CD4-positive, alpha-beta T cell treated with Interleukin-15 for 4 hours (primary cell): ENCODE data around the gene CGB8.
A peak's percentile ranks its signal among the peaks of the same experiment; 100 is the strongest.
"Not testable (repeated sequence)": the region's sequence is repeated elsewhere in the genome, so short reads cannot be mapped to it uniquely, and the experiment has no call there.

Experiments used
- DNase-seq: peaks from one replicate; pipeline ENCODE4 v3.0.0-alpha.2; 2020; ENCODE audit warnings: low spot score

The CGB8 gene

DNA sequence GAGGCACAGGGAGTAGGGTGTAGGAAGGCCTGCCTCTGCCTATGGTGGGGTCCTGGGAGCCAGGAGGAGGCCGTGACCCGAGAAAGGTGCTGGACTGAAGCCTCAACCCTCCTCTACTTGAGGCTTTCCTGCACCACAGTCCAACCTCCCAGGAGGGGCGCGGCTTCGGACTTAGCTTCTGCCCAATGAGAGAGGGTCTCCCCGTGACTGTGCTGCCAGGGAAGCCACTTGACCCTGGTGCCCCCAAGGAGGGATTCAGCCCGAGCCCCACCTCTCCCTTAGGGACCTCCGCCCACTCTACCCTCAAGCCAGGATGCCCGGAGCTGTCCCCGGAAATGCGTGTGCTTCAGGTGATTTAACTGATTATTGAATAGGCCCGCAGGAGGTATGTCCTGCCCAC lies at the start of gene CGB8:
Gene CGB8 (minus strand): TSS at position 101 of the 400 bp plus-strand sequence. CDS start 372 bp downstream, outside the sequence.
- not testable (repeated sequence) for DNase-seq

DNA sequence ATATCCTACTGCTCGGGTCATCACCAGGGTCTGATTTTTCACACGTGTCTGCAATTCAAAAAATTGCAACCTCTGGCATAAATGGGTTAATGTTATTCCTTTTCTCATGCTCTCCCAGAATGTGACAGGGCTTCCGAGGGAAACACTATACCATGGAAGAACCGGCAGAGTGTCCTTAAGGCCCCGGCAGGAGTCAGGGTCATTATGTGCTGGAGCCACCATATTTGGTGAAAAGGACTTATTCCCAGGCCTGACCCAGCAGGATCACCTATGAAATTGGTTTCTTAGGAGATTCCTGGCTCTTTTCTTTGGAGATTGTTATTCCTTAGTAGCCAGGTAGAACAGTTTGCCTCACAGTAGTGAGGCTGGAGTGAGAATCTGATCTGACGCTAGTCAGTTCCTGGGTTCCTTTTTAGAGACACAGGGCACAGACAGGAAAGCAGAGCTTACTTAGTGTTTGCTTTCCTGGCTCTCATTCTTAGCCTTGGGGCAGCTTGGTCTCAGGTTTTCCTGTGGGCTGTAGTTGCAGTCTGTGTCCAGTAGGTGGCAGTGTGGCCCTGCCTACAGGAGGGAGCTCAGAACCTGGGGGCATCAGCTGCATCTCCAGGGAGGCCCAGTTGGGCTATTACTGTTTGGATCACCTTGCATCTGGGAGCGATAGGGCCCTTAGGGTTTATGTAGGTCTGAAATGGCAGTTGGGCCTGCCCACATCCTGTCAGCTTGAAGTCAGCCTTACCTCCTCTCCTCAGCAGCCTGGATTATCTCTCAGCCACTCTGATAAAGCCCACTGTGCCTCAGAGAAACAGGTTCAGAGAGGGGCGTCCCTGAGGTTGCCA lies 48.8 kb upstream of the CGB8 start:
- DNase-seq: peak; percentile 81

DNA sequence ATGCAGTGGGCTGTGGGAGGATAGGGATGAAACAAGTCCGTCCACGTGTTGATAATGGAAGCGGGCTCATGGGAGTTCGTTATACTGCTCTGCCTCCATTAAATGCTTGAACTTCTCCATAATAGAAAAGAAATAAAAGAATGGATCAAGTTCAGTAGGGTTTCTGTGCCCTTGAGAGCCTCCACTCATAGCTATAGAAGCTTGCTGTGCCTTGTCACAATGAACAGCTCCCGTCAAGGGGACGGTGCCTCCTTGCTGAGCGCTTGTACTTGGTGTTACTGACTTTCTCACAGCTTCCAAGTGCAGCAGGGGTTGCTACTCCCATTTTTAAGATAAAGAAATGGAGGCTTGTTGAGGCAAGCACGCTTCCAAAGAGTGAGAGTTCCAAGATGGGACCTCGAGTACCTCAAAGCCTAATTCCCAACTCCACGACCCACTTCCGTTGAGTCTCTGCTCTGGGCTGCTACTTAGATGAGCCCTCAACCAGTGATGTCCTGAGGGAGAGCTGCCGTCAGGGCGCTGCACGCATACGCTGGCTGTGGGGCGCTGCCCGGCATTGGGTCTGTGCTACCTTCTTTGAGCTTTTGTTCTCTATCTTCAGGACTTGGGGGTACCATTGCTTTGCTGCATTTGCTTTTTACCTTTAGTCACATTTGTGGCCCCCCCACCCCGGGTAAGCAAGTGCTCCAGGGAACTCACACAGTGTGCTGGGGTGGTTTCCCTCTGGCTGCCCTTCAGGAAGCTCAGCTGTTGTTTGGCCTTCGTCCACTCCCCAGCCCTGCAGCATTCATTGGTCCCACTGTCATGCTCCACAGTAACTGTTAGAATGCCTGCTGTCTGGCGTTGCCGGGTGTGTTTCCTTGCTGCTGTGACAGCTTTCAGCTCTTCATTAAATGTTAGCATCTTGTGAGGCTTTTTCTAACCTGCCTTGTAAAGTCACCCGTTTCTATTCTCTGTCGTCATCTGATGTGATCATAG lies 45.9 kb upstream of the CGB8 start:
- DNase-seq: no peak

DNA sequence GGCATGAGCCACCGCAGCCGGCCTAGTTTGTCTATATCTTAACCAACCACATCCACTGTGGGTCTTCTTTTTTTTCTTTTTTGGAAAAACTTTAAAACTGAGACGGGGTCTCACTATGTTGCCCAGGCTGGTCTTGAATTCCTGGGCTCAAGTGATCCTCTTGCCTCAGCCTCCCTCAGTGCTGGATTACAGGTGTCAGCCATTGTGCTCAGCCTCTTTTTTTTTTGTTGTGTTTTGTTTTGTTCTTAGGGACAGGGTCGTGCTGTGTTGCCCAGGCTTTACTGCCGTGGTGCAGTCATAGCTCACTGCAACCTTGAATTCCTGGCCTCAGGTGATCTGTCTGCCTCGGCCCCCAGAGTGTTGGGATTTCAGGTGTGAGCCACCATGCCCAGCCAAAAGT lies 43.8 kb upstream of the CGB8 start:
- DNase-seq: no peak

DNA sequence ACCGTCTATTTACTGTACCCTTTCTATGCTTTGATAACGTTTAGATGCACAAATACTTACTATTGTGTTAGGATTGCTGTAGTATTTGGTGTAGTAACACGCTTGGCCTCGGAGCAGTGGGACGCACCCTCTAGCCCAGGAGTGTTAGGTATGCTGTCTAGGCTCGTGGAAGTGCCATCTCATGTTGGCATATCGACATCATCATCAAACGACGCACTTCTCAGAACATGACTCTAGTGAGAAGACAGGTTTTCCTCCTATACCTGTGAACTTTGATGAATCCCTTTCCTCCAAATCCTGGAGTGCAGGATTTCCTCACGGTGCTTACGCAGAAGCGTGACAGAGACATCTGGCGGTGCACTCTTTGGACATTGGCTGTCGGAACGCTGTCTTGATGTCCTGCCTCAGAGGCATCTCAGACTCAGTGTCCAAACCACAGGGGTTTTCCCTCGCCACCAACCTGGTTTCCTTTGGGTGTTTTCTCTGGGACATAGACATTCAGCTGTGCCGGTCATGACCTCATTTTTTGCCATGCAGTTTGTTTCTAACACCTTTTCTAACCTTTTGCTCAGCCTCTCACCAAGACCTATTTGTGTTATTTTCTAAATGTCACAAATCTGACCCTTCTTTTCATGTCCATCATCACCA lies 42.6 kb upstream of the CGB8 start:
- DNase-seq: no peak

DNA sequence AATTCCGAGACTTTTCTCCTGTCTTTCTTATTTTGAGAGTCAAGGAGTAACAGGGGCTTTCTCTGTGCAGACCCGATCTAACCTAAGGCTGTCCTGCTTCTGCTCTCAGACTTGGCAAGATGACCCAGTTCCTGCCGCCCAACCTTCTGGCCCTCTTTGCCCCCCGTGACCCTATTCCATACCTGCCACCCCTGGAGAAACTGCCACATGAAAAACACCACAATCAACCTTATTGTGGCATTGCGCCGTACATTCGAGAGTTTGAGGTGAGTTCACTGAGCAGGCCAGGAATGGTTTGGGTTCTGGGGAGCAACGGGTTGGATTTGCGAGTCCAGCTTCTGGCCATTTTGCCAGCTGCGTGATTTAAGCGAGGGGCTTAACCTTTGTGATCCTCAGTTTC lies 37.4 kb upstream of the CGB8 start:
- DNase-seq: no peak

DNA sequence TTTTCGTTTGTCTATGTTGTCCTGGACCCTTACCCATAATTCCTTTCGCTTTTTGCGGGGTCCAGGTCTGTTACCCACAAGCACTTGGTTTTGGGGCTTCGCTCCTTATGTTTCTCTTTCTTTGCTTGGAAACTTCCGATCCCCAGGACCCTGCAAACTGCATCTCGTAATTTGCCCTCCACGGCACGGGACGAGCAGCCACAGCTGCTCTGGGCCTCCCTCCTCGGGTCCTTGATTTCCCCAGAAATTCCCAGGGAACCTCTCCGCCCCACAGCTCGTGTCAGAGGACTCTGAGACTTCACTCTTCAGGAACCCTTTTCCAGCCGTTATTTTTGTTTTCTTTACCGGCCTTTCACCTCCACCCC lies 36.9 kb upstream of the CGB8 start:
- no peak for DNase-seq

DNA sequence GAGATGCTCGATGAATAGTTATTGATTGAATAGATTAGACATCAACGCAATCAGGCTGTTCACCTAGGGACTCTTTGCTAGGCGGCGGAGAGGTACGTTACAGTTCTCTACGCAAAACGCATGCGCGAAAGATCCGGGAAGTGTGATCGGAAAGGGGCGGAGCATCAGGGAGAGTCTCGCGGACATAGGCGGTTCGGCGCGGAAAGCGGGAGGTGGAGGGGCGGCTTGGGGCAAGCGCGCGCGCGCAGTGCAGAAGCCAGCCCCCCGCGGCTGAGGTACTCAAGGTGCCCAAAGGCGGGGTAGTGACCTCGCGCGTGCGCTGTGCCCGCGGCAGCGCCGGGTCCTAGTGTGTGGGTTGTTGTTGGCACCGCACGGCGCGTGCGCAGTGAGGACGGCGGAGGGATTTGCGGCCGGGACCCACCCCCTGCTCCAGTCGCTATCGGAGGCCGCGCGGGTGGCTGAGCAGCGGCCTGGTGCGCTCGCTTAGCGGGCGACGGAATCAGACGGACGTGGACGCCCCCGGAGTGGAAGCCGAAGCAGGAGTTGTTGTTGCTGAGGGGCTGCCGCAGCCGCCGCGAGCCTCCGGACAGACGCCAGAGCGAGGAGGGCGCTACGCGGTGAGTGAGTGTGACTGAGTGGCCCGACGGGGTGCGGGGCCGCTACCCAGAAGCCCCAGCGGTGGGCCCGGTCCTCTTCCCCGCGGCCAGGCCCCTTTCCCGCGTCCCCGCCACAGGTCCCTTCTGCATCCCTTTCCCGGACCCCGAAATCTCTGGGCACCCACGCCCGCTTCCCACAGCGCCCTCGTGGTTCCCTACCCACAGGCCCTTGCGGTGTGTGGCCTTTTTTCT lies 36.3 kb upstream of the CGB8 start, which contains the start of gene SNRNP70:
Gene SNRNP70 (plus strand): TSS at position 432 of the 848 bp plus-strand sequence. CDS start 964 bp downstream, outside the sequence.
- peak; percentile 100 for DNase-seq

DNA sequence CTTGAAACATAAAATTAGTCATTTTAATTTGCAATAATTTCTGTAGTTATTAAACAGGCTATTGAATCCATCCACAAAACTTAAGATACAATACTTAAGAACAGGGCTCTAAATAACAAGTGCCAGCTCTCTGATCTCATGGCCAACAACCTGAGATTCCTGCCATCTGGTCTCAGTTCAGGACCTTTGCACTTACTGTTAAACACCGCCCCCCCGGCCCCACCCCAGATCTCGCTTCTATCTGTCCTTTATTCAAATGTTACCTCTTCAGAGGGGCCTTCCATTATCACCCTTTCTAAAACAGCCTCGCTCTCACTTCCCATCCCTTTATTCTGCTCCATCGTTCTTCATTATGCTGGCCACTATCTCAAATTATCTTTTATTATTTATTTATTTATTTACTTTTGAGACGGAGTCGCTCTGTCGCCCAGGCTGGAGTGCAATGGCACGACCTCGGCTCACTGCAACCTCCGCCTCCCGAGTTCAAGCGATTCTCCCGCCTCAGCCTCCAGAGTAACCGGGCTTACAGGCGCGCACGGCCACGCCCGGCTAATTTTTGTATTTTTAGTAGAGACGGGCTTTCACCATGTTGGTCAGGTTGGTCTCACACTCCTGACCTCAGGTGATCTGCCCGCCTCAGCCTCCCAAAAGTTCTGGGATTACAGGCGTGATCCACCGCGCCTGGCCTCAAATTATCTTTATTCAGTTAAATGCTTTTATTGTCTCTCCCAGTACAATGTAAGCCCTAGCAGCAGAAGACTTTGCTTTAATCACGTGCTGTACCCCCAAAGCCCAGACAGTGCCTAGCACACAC lies 35.5 kb upstream of the CGB8 start:
- no peak for DNase-seq

DNA sequence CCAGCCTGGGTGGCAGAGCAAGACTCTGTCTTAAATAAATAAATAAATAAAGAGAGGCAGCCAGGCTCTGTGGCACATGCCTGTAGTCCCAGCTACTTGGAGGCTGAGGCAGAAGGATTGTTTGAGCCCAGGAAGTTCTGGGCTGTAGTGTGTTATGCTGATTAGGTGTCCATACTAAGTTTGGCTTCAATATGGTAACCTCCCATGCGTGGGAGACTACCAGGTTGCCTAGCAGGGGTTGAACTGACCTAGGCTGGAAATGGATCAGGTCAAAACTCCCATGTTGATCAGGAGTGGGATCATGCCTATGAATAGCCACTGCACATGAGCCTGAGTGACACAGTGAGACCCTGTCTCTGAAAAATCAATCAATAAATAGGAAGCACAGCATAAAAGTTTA lies 32.4 kb upstream of the CGB8 start:
- DNase-seq: no peak

DNA sequence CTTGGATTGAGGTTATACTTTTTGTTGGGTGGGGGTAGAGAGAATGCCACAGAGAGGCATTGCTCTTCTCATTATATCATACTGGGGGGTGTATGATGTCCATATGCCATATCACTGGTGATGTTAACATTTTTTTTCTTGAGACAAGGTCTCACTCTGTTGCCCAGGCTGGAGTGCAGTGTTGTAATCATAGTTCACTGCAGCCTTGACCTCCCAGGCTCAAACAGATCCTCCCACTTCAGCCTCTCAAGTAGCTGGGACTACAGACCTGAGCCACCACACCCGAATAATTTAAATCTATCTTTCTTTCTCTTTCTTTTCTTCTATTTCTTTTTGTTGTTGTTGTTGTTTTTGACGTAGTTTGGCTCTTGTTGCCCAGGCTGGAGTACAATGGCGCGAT lies 31.5 kb upstream of the CGB8 start:
- DNase-seq: no peak

DNA sequence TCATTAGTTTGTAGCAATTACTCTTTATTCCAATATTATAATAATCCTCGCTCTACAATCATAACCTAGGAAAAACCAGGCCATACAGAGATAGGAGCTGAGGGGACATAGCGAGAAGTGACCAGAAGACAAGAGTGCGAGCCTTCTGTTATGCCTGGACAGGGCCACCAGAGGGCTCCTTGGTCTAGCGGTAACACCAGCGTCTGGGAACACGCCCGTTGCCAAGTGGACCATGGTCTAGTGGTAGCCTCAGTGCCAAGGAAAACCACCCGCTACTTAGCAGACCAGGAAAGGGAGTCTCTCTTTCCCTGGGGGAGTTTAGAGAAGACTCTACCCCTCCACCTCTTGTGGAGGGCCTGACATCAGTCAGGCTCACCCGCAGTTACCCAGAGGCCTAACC lies 26.0 kb upstream of the CGB8 start:
- DNase-seq: not testable (repeated sequence)

DNA sequence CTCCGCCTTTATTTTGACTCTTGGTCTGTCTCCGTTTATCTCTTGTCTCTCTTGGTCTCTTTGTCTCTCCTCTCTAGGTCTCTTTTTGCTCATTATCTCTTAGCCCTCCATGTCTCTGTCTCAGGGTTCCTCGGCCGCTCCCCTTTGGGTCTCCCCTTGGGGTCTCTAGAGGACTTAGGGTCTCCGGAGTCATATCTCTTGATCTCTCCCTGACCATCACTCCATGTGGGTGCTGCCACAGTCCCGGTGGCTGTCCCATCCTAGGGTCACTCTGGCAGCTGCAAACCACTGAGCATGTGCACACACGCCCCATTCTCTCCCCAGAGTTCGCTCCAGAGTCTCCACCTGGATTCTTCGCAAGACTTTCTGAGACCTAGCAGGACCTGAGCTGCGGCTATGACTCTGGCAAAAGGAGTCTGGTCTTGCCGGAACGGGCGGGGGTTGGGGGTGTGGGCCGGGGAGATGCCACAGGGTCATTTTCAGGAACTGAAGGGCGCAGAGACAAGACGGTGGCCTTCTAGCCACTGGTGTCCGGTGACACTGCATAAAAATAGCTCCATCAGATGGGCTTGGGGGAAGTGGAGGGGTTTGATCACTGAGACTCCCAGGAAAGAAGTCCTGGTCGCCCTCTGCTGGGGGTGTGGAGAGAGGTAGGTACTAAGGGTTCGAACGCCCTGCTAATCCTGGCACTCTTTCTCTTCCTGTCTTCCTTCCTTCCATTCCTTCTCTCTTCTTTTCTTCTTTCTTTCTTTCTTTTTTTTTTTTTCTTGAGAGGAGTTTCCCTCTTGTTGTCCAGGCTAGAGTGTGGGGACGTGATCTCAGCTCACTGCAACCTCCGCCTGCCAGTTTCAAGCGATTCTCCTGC lies 24.8 kb upstream of the CGB8 start:
- no peak for DNase-seq

DNA sequence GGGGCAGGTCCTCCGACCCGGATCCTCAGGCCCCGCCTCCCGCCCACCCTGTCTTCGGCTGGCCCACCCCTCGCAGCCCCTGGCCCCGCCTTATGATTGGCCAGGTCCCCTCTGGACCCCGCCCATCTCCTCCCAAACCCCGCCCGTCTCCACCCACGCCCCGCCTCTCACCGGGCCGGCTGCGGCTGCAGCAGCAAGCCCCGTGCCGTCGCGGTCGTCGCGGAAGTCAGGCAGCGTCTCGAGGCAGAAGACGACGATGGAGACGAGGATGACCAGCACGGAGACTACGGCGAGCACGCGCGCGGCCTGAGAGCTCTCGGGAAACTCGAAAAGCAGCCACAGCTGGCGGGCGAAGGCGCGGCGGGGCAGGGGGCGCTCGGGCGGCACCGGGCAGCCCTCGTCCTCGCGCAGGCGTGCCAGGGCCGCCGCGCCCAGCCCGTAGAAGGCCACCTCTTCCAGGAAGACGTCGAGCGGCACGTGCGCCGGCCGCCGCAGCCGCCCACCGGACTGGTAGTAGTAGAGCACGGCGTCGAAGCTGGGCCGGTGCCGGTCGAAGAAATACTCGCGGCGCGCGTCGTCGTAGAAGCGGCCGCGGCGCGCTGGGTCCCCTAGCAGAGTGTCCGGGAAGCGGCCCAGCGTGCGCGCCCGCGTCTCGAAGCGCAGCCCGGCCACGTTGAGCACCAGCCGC lies 23.1 kb upstream of the CGB8 start:
- no peak for DNase-seq

DNA sequence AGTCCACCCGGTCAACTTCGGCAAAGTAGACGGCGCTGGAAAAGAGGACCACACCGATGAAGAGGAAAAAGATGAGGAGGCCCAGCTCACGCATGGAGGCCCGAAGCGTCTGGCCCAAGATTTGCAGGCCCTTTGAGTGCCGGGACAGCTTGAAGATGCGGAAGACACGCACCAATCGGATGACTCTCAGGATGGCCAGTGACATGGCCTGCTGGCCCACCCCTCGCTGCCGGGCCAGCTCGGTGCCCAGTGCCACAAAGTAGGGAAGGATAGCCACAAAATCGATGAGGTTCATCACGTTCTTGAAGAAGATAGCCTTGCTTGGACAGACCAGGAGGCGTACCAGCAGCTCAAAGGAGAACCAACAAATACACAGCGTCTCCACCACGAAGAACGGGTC lies 21.5 kb upstream of the CGB8 start:
- DNase-seq: no peak

DNA sequence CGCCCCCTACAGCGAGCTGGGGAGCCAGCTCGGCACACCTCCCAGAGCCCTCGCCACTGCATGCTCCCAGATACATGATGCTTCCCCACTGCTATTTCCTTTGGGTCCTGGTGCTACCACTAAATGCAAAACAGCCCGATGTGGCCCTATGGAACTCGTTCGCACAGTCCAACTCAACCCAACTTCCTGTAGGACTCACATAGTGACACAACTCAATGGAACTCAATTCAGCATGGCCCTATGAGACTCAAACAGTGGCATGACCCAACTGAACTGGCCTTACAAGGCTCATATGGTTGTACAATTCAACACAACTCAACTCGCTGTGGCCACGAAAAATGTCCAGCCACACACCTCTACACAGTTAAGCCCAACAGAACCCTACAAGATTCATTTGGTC lies 20.1 kb upstream of the CGB8 start:
- no peak for DNase-seq

DNA sequence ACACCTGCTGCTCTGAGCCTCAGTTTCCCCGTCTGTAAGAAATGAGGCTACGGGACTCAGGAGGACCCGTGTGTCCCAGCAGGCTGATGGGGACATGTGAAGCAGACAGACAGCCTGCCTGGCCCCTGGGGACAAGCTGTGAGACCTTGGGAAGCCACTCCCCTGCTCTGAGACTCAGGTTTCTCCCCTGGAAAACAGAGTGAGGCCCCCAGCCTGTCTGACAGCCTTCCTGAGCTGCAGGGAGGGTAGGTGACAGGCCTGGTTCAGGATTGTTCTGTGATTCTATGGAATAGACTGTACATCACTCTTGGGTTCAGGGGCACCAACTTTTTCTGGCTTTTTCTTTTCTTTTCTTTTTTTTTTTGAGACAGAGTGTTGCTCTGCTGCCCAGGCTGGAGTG lies 18.6 kb upstream of the CGB8 start:
- no peak for DNase-seq

DNA sequence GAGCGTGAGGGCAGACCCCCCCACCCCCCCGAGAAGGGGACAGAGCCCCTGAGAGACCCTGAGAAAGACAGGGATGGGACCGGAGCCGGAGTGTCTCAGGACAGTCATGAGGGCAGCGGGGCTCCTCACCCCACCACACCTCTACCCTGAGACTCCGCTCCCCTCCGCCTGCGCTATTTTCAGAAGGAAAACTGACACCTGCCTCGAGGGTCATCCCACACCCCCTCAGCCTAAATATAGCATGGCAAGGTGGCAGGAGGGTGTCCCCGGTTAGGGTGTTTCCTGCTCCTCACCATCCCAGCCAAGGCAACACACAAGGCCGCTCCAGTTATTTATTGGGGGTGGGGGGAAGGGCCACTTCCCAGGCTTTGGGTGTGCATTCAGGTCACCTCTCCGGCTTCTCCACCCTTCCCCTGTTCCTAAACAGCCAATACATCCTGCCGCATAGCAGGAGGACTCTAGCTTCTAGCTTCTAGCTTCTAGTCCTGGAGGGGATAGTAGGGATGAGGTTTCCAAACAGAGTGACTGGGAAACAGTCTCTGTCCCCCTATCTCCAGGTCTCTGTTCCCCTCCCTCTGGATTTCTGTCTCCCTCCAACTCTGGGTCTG lies 17.1 kb upstream of the CGB8 start:
- DNase-seq: no peak
